Loucy (cell line): ENCODE data around the gene GDPD5.

Experiments used
- EZH2phosphoT487 ChIP-seq: fragments of 200-600 bp; IDR thresholded peaks from 2 replicates; pipeline ENCODE4 v1.6.1; 2018; ENCODE audit warnings: antibody characterized with exemption, mild to moderate bottlenecking, moderate library complexity, borderline replicate concordance
- TF ChIP-seq, protein P1 (sequence below): fragments of 200-600 bp; sonication (generic); conservative IDR thresholded peaks from 2 replicates; pipeline ENCODE4 v1.5.1; 2014; ENCODE audit warnings: mild to moderate bottlenecking, antibody characterized with exemption, low read length

DNA sequence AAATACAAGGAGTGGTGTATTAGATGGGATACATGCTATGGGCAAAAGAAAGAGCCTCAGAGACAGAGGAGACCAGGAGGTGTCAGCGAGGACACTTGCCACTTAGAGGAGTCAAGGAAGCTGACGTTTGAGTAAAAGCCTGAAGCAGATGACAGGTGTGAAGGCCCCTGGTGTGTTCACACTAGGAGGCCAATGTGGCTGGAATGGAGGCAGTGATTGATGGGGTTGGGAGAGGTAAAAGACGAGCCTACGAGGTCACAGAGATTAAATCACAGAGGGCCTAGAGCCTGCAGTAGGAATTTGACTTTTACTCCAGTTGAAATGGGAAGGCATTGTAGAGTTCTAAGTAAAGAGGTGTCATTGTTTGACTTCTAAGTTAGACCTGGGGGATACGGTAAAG, 12.0 kb upstream of the GDPD5 start:
- TF ChIP-seq, protein P1, sequence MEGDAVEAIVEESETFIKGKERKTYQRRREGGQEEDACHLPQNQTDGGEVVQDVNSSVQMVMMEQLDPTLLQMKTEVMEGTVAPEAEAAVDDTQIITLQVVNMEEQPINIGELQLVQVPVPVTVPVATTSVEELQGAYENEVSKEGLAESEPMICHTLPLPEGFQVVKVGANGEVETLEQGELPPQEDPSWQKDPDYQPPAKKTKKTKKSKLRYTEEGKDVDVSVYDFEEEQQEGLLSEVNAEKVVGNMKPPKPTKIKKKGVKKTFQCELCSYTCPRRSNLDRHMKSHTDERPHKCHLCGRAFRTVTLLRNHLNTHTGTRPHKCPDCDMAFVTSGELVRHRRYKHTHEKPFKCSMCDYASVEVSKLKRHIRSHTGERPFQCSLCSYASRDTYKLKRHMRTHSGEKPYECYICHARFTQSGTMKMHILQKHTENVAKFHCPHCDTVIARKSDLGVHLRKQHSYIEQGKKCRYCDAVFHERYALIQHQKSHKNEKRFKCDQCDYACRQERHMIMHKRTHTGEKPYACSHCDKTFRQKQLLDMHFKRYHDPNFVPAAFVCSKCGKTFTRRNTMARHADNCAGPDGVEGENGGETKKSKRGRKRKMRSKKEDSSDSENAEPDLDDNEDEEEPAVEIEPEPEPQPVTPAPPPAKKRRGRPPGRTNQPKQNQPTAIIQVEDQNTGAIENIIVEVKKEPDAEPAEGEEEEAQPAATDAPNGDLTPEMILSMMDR = no peak
- no peak for TF ChIP-seq EZH2phosphoT487
